ENCODE measurements around the gene ZNF664.

- no peak for TF ChIP-seq POLR2A (IDR thresholded peaks at IDR 0.05; ENCODE audit: low read depth)
- TF ChIP-seq CTCF (IDR thresholded peaks at IDR 0.05) = peak; percentile 74 to 89 (median 87)
- no peak for TF ChIP-seq POLR2AphosphoS5 (IDR thresholded peaks at IDR 0.05)
Observed at GRCh38 chr12:124032265-124032886, 59.4 kb downstream of the ZNF664 start.
